H1 (cell line): Measurements from ENCODE around the gene SLC2A14. TPM values are rescaled to one million over a fixed set of nuclear protein-coding genes. Genes with fewer than 3 reads are reported as not detected.
A peak's percentile ranks its signal among the peaks of the same experiment; 100 is the strongest.

ENCODE experiments used
- CTCF ChIA-PET: fragments of 300-600 bp; sonication (Branson Sonifier 250); formaldehyde crosslinking; loops from one replicate; lab custom pipeline; 2021; ENCODE audit not compliant: partially characterized antibody; lab: Charles Lee
- POLR2A ChIA-PET: fragments of 300-600 bp; sonication (Branson Sonifier 250); formaldehyde crosslinking; loops from one replicate; lab custom pipeline; 2021; ENCODE audit warnings: inconsistent platforms; ENCODE audit not compliant: partially characterized antibody; lab: Charles Lee
- DNase-seq, 2 experiments: peaks; one replicate each; pipeline versions ENCODE4 v3.0.0 to v3.0.0-alpha.2; 2010 to 2022; ENCODE audit warnings: low spot score in 2 of 2, low read depth in 1 of 2, mixed read lengths in 1 of 2
- FAIRE-seq: peaks from 2 replicates; lab custom pipeline; 2011; peaks lifted over from hg19 to GRCh38; lab: Jason Lieb, UNC
- H2AFZ ChIP-seq: 2 replicates; pipeline ENCODE4 v1.8.1; 2012; ENCODE audit warnings: low read length, inconsistent platforms
- H2AK5ac ChIP-seq: 2 replicates; pipeline ENCODE4 v1.6.1; 2013; ENCODE audit warnings: low read depth, low read length
- H2BK120ac ChIP-seq: replicated peaks from 2 replicates; pipeline ENCODE3; 2013; ENCODE audit warnings: low read depth, low read length, inconsistent platforms
- H2BK12ac ChIP-seq: 2 replicates; pipeline ENCODE4 v1.6.1; 2013; ENCODE audit warnings: low read depth, low read length
- H2BK15ac ChIP-seq: 2 replicates; pipeline ENCODE4 v1.6.1; 2013; ENCODE audit warnings: low read length
- H2BK20ac ChIP-seq: 2 replicates; pipeline ENCODE4 v1.6.1; 2013; ENCODE audit warnings: low read length
- H2BK5ac ChIP-seq: 2 replicates; pipeline ENCODE4 v1.6.1; 2013; ENCODE audit warnings: low read depth, low read length
- H3K14ac ChIP-seq: 2 replicates; pipeline ENCODE4 v1.6.1; 2013; ENCODE audit warnings: inconsistent platforms; ENCODE audit not compliant: insufficient read length
- H3K18ac ChIP-seq: 2 replicates; pipeline ENCODE4 v1.6.1; 2013; ENCODE audit warnings: low read length; ENCODE audit errors: extremely low read depth
- H3K23ac ChIP-seq: 2 replicates; pipeline ENCODE4 v1.6.1; 2013; ENCODE audit warnings: inconsistent platforms; ENCODE audit not compliant: insufficient read length
- H3K23me2 ChIP-seq: 2 replicates; pipeline ENCODE4 v1.6.1; 2013; ENCODE audit warnings: low read depth, low read length
- H3K27ac ChIP-seq: 2 replicates; pipeline ENCODE4 v1.6.1; 2011; ENCODE audit warnings: low read depth, low read length, inconsistent platforms
- H3K27me3 ChIP-seq, 4 experiments: replicated peaks in 1 of 4; 1 replicate in 1 of 4; 2 replicates in 3 of 4; pipeline versions ENCODE4 v1.6.1 to v1.8.1; 2011 to 2013; ENCODE audit warnings: low read length in 3 of 4, mild to moderate bottlenecking in 3 of 4, inconsistent platforms in 2 of 4, mixed read lengths in 2 of 4, moderate library complexity in 1 of 4; ENCODE audit not compliant: control insufficient read depth in 3 of 4, insufficient read depth in 3 of 4; ENCODE audit errors: extremely low read depth in 1 of 4
- H3K36me3 ChIP-seq, 4 experiments: 2 replicates each; pipeline versions ENCODE4 v1.6.1 to v1.8.1; 2011 to 2013; ENCODE audit warnings: mild to moderate bottlenecking in 4 of 4, low read length in 3 of 4, moderate library complexity in 2 of 4, control low read depth in 1 of 4, inconsistent platforms in 1 of 4; ENCODE audit not compliant: insufficient read depth in 4 of 4, control insufficient read depth in 2 of 4
- H3K4ac ChIP-seq: replicated peaks from 2 replicates; pipeline ENCODE3; 2013; ENCODE audit warnings: low read length, low read depth, mixed read lengths, inconsistent platforms; ENCODE audit not compliant: insufficient read length
- H3K4me1 ChIP-seq, 4 experiments: replicated peaks in 1 of 4; 1 replicate in 1 of 4; 2 replicates in 3 of 4; pipeline versions ENCODE4 v1.6.1 to v1.8.1; 2011 to 2013; ENCODE audit warnings: low read length in 3 of 4, inconsistent platforms in 2 of 4, mixed read lengths in 1 of 4; ENCODE audit not compliant: insufficient read depth in 4 of 4, control insufficient read depth in 3 of 4
- H3K4me2 ChIP-seq, 2 experiments: 2 replicates each; pipeline versions ENCODE4 v1.6.1 to v1.8.1; 2011 to 2013; ENCODE audit warnings: low read depth in 2 of 2, low read length in 2 of 2, control low read depth in 1 of 2, inconsistent platforms in 1 of 2, mild to moderate bottlenecking in 1 of 2; ENCODE audit not compliant: insufficient read depth in 1 of 2
- H3K4me3 ChIP-seq, 4 experiments: fragments of 200-600, 300-600 bp in 1 of 4; sonication (generic), shearing (Covaris generic), sonication (Bioruptor Twin) in 1 of 4; 2 replicates each; pipeline versions ENCODE4 v1.5.1 to v1.8.1; 2011 to 2016; ENCODE audit warnings: low read length in 4 of 4, low read depth in 3 of 4, control low read depth in 2 of 4, inconsistent platforms in 2 of 4, mild to moderate bottlenecking in 2 of 4, mixed read lengths in 1 of 4, moderate library complexity in 1 of 4; ENCODE audit not compliant: insufficient read depth in 2 of 4; ENCODE audit errors: extremely low read depth in 1 of 4
- H3K56ac ChIP-seq: replicated peaks from 2 replicates; pipeline ENCODE3; 2013; ENCODE audit warnings: low read depth, mild to moderate bottlenecking, mixed read lengths, low read length, inconsistent platforms; ENCODE audit not compliant: insufficient read length
- H3K79me1 ChIP-seq: 2 replicates; pipeline ENCODE4 v1.6.1; 2013; ENCODE audit warnings: low read depth, low read length, control low read depth
- H3K79me2 ChIP-seq, 2 experiments: 2 replicates each; pipeline versions ENCODE4 v1.6.1 to v1.8.1; 2012 to 2013; ENCODE audit warnings: low read length in 2 of 2, mild to moderate bottlenecking in 2 of 2, inconsistent platforms in 1 of 2; ENCODE audit not compliant: insufficient read depth in 2 of 2, control insufficient read depth in 1 of 2
- H3K9ac ChIP-seq, 4 experiments: replicated peaks in 1 of 4; 1 replicate in 1 of 4; 2 replicates in 3 of 4; pipeline versions ENCODE4 v1.6.1 to v1.8.1; 2011 to 2013; ENCODE audit warnings: low read depth in 3 of 4, low read length in 3 of 4, control low read depth in 2 of 4, mild to moderate bottlenecking in 2 of 4, moderate library complexity in 2 of 4, inconsistent platforms in 1 of 4; ENCODE audit errors: extremely low read depth in 1 of 4
- H3K9me3 ChIP-seq, 2 experiments: 2 replicates each; pipeline versions ENCODE4 v1.6.1 to v1.8.1; 2012 to 2013; ENCODE audit warnings: mild to moderate bottlenecking in 2 of 2, moderate library complexity in 2 of 2, control low read depth in 1 of 2, inconsistent platforms in 1 of 2, low read depth in 1 of 2, low read length in 1 of 2, mixed read lengths in 1 of 2; ENCODE audit not compliant: insufficient read depth in 2 of 2
- H4K20me1 ChIP-seq, 2 experiments: replicated peaks in 1 of 2; 2 replicates each; pipeline versions ENCODE3 to v1.8.1; 2011 to 2013; ENCODE audit warnings: inconsistent platforms in 2 of 2, low read length in 2 of 2, mild to moderate bottlenecking in 1 of 2; ENCODE audit not compliant: insufficient read depth in 2 of 2, control insufficient read depth in 1 of 2
- H4K5ac ChIP-seq: 2 replicates; pipeline ENCODE4 v1.6.1; 2013; ENCODE audit warnings: low read length, low read depth, mixed read lengths, inconsistent platforms; ENCODE audit not compliant: insufficient read length
- H4K8ac ChIP-seq: 2 replicates; pipeline ENCODE4 v1.8.0; 2013; ENCODE audit warnings: mild to moderate bottlenecking, moderate library complexity, low read length, inconsistent platforms; ENCODE audit not compliant: insufficient read depth; ENCODE audit errors: extremely low read depth
- H4K91ac ChIP-seq: replicated peaks from 2 replicates; pipeline ENCODE3; 2013; ENCODE audit warnings: low read length, mixed read lengths, inconsistent platforms; ENCODE audit not compliant: insufficient read length
- BCL11A ChIP-seq, 2 experiments: IDR thresholded peaks; one replicate each; pipeline ENCODE4 v1.6.1; 2011; ENCODE audit warnings: low read depth in 2 of 2, low read length in 2 of 2, mild to moderate bottlenecking in 2 of 2
- CBX5 ChIP-seq: fragments of 300-800, 300-1000 bp; sonication (generic); IDR thresholded peaks from 2 replicates; pipeline ENCODE4 v1.7.1; 2016; ENCODE audit warnings: antibody characterized with exemption, low read length, low read depth
- CEBPB ChIP-seq: IDR thresholded peaks from 2 replicates; pipeline ENCODE4 v1.6.1; 2012; ENCODE audit warnings: low read depth, low read length
- CTCF ChIP-seq, 3 experiments: IDR thresholded peaks; 1 replicate in 2 of 3; 2 replicates in 1 of 3; pipeline versions ENCODE4 v1.5.1 to v1.6.1; 2011; ENCODE audit warnings: low read length in 3 of 3, mild to moderate bottlenecking in 3 of 3, inconsistent platforms in 2 of 3, low read depth in 1 of 3, moderate library complexity in 1 of 3; ENCODE audit not compliant: insufficient read depth in 1 of 3; ENCODE audit errors: control extremely low read depth in 1 of 3
- NANOG ChIP-seq: IDR thresholded peaks from 2 replicates; pipeline ENCODE4 v1.6.1; 2011; ENCODE audit warnings: low read length, low read depth, mild to moderate bottlenecking, inconsistent platforms; ENCODE audit not compliant: insufficient read depth, poor library complexity, severe bottlenecking
- SAP30 ChIP-seq: fragments of 300-600 bp; sonication (generic); IDR thresholded peaks from 2 replicates; pipeline ENCODE4 v1.7.1; 2012; ENCODE audit warnings: low read length, moderate library complexity, mild to moderate bottlenecking, inconsistent platforms; ENCODE audit not compliant: insufficient read depth, insufficient replicate concordance
- SUZ12 ChIP-seq: fragments of 200-600 bp; sonication (generic); IDR thresholded peaks from 2 replicates; pipeline ENCODE4 v1.6.1; 2012; ENCODE audit warnings: mild to moderate bottlenecking, inconsistent platforms, low read length, moderate library complexity, mixed read lengths
- TAF1 ChIP-seq: IDR thresholded peaks from 2 replicates; pipeline ENCODE4 v1.6.1; 2011; ENCODE audit warnings: mild to moderate bottlenecking, low read depth, low read length
- WGBS, 2 experiments: shearing (Covaris generic) in 1 of 2; methylation state at CpG; one replicate each; pipeline versions ENCODE4 v1.1.6 to v1.1.7; 2013 to 2015; ENCODE audit warnings: low lambda C conversion rate in 2 of 2, mixed read lengths in 2 of 2, inconsistent platforms in 1 of 2, low coverage in 1 of 2, missing lambda C conversion rate in 1 of 2; ENCODE audit not compliant: insufficient replicate concordance in 2 of 2, insufficient coverage in 1 of 2, insufficient read length in 1 of 2; ENCODE audit errors: extremely low coverage in 1 of 2, missing lambda C conversion rate in 1 of 2; 5-methylcytosine and 5-hydroxymethylcytosine counted together
- polyA plus RNA-seq, 7 experiments: library from polyadenylated mRNA; depleted of rRNA in 3 of 7; stranded (reverse) in 5 of 7; unstranded in 2 of 7; fragments of >200 nt in 5 of 7; fragments of 200-250 nt in 2 of 7; gene quantifications; 1 replicate in 5 of 7; 2 replicates in 1 of 7; 4 replicates in 1 of 7; pipeline versions ENCODE4 v1.2.1 to v1.2.3, GENCODE V29; 2011 to 2013; ENCODE audit warnings: missing spikeins in 2 of 7, mixed read lengths in 2 of 7
- total RNA-seq: library from RNA; stranded (reverse); fragmentation: NEBNext Ultra II Directional; extraction: Animal tissue kit (Norgen Biotek cat#: 25700); gene quantifications from 2 replicates; pipeline ENCODE4 v1.2.1, GENCODE V29; 2021

SLC2A14 gene
- total and polyA plus RNA-seq, 2 of the 8 experiments (the other 6 are each of a cell fraction or from before 2014, with no cell fraction given): 11.1 to 19.3 TPM

GRCh38 chr12:7892186-7892980 lies 19.7 kb upstream of the SLC2A14 start:
- Histone ChIP-seq H2AFZ (no peak overlapping the region), H3K4ac (no peak overlapping the region), H2BK15ac (0 out of 2 replicates have a peak overlapping the region, but pooled peaks have one; percentile 6), H3K4me3 (peak overlapping the region in 1 of 4 experiments; percentile 22; a peak in 1 of 8 replicates), H3K18ac (peak overlapping the region; percentile 75), H3K14ac (no peak overlapping the region), H3K4me1 (peaks cover 4 to 15% (median 8%) of the 10 kb centered on the region in 4 experiments; a peak in 5 of 7 replicates), H3K23ac (no peak overlapping the region), H3K79me2 (no peaks in the 10 kb centered on the region), H3K4me2 (peak overlapping the region; percentile 1 to 65; a peak in 2 of 4 replicates), H3K56ac (no peak overlapping the region), H2AK5ac (peak overlapping the region; percentile 90; the same call in 1 of the 2 replicates), H2BK20ac (peak overlapping the region; percentile 97), H2BK5ac (peak overlapping the region; percentile 13; the same call in 1 of the 2 replicates), H2BK12ac (peak overlapping the region; percentile 97; the same call in 1 of the 2 replicates), H4K8ac (no peak overlapping the region), H3K27me3 (no peaks in the 10 kb centered on the region), H4K91ac (no peak overlapping the region), H2BK120ac (peak overlapping the region; percentile 6), H4K5ac (no peak overlapping the region), H3K79me1 (no peaks in the 10 kb centered on the region), H3K9ac (no peak overlapping the region), H3K23me2 (no peaks in the 10 kb centered on the region), H3K27ac (no peak overlapping the region), H4K20me1 (no peaks in the 10 kb centered on the region), H3K36me3 (no peaks in the 10 kb centered on the region), H3K9me3 (no peaks in the 10 kb centered on the region)
- WGBS, 2 experiments: 59% methylated on average over 4 of the region's 4 CpGs; no CpG with 5 or more reads in 1 of the 2 experiments
- DNase-seq: no peak
- peak; percentile 95 for FAIRE-seq
- ChIA-PET CTCF (interaction anchor here (0.6 to 5.4 kb wide), 8 partner anchors 9 to 103 kb away, joined by 3 to 37 read pairs (median 4); no protein-coding TSS in a partner anchor), POLR2A (interaction anchor here (0.7 to 4.5 kb wide), 4 partner anchors 8 to 31 kb away, joined by 3 to 40 read pairs (median 4); no protein-coding TSS in a partner anchor)
- TF ChIP-seq BCL11A (IDR thresholded peaks at IDR 0.05; ENCODE audit: low read depth in 2 of 2, low read length in 2 of 2) (no peak), NANOG (no peak), TAF1 (no peak), CEBPB (no peak), SUZ12 (no peak), CTCF (IDR thresholded peaks at IDR 0.05; ENCODE audit: control extremely low read depth in 1 of 3, insufficient read depth in 1 of 3, low read depth in 1 of 3, low read length in 3 of 3) (no peak), SAP30 (no peak), CBX5 (no peak)
